ENCODE measurements around the gene ERMARD.

ERMARD gene

DNA sequence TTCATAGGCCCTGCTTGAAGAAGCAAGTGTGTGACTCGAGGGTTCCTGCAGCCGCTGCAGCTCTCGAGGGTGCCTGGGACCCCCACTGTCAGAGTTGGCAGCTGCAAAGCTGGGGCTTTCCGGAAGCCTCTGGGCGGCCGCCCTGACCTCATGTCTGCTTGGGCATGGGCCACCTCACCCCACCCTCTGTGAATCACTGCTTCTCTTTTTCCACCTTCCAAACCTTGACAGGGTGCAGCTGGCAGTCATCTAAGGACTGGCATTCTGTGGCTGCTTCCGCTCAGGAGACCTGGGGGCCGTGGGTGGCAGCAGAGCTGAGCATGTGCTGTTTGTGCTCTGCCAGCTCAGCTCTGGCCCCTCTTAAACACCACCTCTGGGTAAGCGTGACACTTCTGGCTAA lies 32.0 kb downstream of the ERMARD start:
- in situ Hi-C loops (cut with MboI; ENCODE audit: low sequenced_read_pairs): no loop called here

DNA sequence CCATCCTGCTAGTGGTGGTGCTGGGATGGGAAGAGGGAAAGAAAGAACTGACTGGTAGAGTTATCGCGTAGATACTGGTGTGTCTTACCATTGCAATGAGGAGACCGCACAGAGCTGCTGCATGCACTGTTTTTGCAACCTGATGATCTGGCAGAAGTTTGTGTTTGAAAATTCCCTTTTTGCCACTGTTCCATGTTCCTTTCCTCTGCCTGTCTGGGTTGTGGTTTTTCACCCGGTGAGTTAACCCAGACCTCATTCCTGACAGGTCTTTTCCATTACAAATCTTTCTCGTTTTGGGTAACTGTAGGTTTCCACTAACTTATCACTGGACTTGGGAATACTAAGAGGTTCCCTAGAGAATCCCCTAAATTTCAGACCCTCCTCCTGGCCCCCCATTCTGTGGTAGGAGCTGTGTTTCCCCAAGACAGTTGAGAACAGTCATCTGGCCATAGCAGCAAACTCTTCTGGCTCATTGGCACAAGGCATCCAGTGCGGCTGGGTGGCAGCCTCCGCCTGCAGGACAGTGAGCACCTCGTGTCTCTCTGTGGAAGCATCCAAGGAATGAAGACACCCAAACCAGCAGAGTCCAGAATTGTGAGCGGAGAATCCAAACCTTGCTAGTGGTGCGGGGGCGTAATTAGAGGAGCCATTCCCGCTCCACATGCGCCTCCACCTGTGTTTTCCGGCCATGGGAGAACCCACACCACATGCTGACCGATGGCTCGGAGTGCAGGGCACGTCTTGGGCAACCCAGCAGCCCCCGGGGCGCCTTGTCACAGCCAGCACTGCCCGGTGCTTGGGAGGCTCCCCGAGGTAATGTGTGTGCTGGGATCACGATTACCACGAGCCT lies 32.8 kb downstream of the ERMARD start:
- in situ Hi-C loops (cut with MboI; ENCODE audit: low sequenced_read_pairs): no loop called here

GRCh38 chr6:169784821-169785340 lies 33.5 kb downstream of the ERMARD start:
- in situ Hi-C loops (cut with MboI; ENCODE audit: low sequenced_read_pairs): no loop called here

GRCh38 chr6:169785566-169785965 lies 34.1 kb downstream of the ERMARD start:
- in situ Hi-C loops (cut with MboI; ENCODE audit: low sequenced_read_pairs): no loop called here

- in situ Hi-C loops (cut with MboI; ENCODE audit: low sequenced_read_pairs): no loop called here
These were observed 34.9 kb downstream of the ERMARD start for GRCh38 chr6:169786349-169786748.

- in situ Hi-C loops (cut with MboI; ENCODE audit: low sequenced_read_pairs): no loop called here
These were observed 36.4 kb downstream of the ERMARD start for GRCh38 chr6:169787797-169788196.

GRCh38 chr6:169788809-169789145 lies 37.4 kb downstream of the ERMARD start:
- in situ Hi-C loops (cut with MboI; ENCODE audit: low sequenced_read_pairs): no loop called here

- in situ Hi-C loops (cut with MboI; ENCODE audit: low sequenced_read_pairs): no loop called here
These were observed 37.9 kb downstream of the ERMARD start for GRCh38 chr6:169789146-169789943.

DNA sequence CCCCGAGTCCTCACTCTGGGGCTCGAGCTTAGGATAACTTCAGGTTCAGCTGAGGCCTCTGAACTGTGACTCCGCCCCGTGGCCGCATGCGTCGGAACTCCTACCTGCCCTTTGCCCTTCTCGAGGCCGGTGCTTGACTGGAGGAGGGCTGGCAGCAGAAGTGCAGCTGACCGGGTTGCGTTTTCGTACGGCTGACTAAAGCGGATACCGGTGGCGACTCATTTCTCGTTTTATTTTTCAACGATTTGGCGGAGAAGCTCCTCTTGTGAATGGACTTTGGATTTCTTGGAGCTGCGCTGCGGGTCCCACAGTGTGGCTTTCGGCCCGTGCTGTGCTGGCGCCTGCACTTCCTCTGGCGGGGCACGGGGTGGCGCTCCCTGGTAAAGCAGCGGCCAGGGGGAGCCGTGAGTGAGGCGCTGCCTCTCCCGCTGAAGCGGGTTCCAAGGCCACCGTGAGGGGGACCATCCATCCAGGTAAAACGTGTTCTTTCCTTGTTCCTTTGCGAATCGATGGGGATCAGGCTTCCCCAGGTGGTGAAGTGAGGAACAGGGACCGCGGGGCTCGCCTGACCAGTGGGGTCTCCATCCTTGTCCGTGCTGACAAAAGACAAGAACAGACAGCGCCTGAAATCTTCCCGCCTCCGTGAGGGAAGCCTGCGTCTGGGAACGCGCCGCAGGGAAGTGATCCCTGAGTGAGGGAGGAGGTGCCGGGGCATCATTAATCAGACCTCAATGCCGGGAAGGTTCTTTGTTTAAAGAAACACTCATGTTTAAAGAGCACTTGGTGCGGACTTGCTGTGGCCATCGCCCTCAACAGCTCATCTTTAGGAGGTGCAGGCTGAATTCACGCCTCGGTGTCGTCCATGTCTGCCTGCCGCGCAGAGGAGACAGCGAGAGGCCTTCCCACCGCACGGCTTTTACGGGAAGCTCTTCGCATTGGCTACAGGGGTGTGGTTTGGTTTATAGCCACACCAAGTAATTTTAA lies 38.8 kb downstream of the ERMARD start:
- in situ Hi-C loops (cut with MboI; ENCODE audit: low sequenced_read_pairs): loop anchor here (10.0 kb wide), 1 partner anchor 725 kb away; no protein-coding TSS in a partner anchor

DNA sequence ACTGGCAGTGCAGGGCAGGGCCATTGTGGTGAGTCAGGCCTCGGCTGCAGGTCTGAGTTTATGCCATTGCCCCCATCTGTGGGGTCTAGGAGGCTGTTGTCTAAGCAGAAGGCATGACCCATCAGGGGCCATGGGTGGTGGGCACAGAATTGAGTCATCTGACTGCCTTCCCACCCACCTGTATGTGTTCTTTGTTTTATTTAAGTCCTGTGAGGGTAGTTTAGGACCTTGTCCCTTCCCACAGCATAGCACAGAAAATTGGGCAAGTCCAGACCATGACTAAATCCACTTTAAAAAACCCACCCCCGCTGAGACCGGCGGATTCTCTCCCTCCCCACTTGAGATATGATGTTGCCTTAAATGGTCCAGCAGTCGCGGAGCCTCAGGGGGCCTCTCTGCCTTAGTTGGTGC lies 40.3 kb downstream of the ERMARD start:
- in situ Hi-C loops (cut with MboI; ENCODE audit: low sequenced_read_pairs): loop anchor here (10.0 kb wide), 1 partner anchor 723 kb away; no protein-coding TSS in a partner anchor

DNA sequence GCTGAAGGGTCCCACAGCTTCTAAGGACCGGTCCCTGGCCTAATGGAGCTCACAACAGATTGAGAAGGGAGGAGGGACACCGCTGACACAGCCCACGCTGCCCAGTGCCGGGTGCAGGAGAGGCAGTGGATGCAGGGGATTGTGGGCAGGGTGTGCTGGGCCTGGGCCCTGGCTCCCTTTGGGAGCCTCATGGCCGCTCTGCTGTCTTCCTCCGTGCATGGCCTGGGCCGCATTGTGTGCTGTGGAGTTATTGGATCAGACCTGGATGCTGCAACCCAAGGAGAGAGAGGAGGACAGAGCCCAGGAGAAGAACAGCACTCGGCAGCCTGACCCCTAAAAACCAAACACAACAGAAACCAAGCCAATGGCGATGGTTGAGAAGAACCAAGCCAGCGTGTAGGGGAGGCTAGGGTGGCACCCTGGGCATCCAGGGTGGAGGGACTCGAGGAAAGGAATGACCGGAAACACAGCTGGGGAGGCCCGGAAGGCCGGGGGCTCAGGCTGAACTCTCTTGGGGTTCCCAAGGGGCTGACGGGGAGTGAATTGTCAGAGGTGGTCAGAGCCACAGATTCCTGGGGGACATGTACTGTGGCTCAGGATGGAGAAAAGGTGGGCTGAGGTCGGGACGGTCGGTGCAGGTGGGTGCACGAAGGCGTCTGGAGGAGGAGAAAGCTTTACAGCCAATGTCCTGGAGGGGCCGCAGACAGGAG lies 41.0 kb downstream of the ERMARD start:
- in situ Hi-C loops (cut with MboI; ENCODE audit: low sequenced_read_pairs): loop anchor here (10.0 kb wide), 1 partner anchor 722 kb away; no protein-coding TSS in a partner anchor

- in situ Hi-C loops (cut with MboI; ENCODE audit: low sequenced_read_pairs): loop anchor here (10.0 kb wide), 1 partner anchor 721 kb away; no protein-coding TSS in a partner anchor
These were observed 42.0 kb downstream of the ERMARD start for GRCh38 chr6:169793408-169793807.

DNA sequence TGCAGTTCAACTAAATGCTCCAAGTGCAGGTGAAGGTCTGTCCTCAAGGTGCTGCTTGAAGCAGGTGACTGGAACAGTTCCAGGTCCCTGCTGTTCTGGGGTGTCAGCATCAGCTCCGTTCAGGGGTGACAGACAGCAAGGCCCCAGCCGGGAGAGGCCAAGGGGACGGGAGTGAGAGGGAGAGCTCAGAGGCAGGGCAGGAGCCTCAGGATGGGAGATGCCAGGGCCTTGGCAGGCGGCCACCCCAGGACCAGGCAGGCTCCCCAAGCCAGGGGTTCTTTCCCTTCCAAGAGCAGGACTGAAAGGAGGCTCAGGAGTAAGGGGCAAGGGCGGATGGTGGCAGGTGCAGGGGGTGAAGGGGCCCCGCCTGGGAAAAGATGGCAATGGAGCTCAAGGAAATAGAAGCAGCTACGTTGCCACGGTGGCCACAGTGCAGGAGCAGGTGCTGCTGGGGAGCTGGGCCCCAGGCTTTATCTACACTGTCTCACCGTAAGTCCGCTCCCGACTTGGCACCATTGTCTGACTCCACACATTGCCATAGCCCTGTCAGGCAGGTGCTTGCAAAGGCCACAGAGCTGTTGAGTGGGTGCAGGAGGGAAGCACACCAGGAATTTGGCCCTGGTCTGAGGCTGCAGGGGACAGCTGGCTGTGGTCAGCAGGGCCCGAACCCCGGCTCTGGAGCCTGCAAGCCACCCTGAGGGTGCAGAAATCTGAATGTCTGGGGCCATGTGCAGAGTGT lies 43.1 kb downstream of the ERMARD start:
- in situ Hi-C loops (cut with MboI; ENCODE audit: low sequenced_read_pairs): loop anchor here (10.0 kb wide), 1 partner anchor 720 kb away; no protein-coding TSS in a partner anchor

GRCh38 chr6:169795196-169795595 lies 43.8 kb downstream of the ERMARD start:
- in situ Hi-C loops (cut with MboI; ENCODE audit: low sequenced_read_pairs): loop anchor here (10.0 kb wide), 1 partner anchor 720 kb away; no protein-coding TSS in a partner anchor

DNA sequence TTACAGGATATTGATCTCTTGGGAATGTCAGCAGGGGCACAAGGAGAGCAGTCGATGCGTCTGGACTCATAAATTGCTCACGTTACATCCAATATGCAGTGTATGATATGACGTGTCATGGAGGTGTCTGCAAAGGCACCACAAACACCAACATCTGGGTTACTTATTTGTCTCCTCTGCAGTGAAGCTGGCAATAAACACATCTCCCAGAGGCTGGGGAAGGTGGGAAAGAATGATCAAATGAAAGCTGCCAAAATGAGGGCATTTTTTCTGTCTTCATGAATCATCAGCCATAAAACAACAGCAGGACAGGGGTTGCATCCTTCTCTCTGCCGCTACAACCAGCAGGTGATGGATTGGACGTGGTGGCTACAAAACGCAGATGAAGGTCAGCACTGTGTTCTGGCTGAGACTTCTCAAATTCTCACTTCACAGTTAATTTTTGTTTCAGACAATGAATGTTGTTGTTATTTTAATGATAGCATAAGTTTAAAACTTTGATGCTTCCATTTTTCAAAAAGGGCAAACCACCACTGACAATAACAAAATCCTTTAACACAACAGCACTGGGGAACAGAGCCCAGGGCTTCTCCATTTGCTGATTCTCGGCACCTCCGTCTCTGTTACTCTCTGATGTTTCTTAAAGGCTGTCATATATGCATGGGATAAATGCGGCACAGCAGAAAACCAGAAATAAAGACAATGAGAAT lies 47.5 kb downstream of the ERMARD start:
- in situ Hi-C loops (cut with MboI; ENCODE audit: low sequenced_read_pairs): loop anchor here (10.0 kb wide), 1 partner anchor 716 kb away; no protein-coding TSS in a partner anchor

GRCh38 chr6:169799474-169799926 lies 48.1 kb downstream of the ERMARD start:
- in situ Hi-C loops (cut with MboI; ENCODE audit: low sequenced_read_pairs): loop anchor here (10.0 kb wide), 1 partner anchor 715 kb away; no protein-coding TSS in a partner anchor

DNA sequence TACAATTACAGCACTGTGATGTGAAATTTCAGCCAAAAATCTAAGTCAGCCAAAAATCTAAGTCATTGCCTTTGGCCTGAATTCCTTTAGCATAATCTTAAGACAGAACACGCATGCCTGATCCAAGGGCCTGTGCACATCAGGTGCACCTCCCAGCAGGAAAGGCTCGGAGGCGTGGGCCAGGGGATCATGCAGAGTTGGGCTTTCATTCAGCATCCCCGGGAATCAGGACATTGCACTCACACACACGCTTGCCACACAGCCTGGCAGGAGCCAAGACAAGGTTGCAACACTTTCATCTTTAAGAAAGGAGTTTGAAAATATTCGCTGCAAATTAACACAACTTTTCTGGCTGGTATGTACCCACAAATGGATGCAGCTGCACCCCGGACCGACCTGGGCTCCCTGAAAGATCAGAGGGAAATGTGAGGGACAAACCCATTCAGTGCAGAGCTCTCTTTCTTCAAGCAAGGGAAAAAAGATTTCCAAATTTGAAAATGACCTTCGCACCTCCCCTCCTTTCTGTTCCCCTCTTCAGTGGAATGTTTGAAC lies 48.8 kb downstream of the ERMARD start:
- in situ Hi-C loops (cut with MboI; ENCODE audit: low sequenced_read_pairs): no loop called here

All from HL-60/S4 treated with retinoic acid at 250 ng/mL for 4 days and 3 days (cell line).